GM13977 (cell line): ENCODE measurements around the gene PDE6C.

Experiments
- DNase-seq: peaks from one replicate; pipeline ENCODE4 v3.0.0; 2012; ENCODE audit warnings: low spot score
- CTCF ChIP-seq: IDR thresholded peaks from 2 replicates; pipeline ENCODE4 v1.5.1; 2012; ENCODE audit warnings: mild to moderate bottlenecking, control low read depth; ENCODE audit not compliant: insufficient read depth; ENCODE audit errors: extremely low read depth, missing control alignments
- in situ Hi-C: fragments of 300-500 bp; cut with MboI; formaldehyde crosslinking; loops from one replicate; pipeline ENCODE4 v1.12.0; 2022; ENCODE audit warnings: low sequenced_read_pairs, low pct_unique_long_range_greater_than_20kb, mixed read lengths, inconsistent platforms; ENCODE audit not compliant: unreplicated experiment

The PDE6C gene

GRCh38 chr10:93579985-93580711, 32.2 kb upstream of the PDE6C start:
- no peak for TF ChIP-seq CTCF
- DNase-seq, result no peak
- in situ Hi-C loops, result no loop called here

- no peak for TF ChIP-seq CTCF
- in situ Hi-C loops, result no loop called here
- DNase-seq, result no peak
Observed at GRCh38 chr10:93580828-93581227, 31.5 kb upstream of the PDE6C start.

GRCh38 chr10:93584445-93584844, 27.9 kb upstream of the PDE6C start:
- in situ Hi-C loops, result no loop called here
- no peak for TF ChIP-seq CTCF
- no peak for DNase-seq

- no peak for DNase-seq
- in situ Hi-C loops, result no loop called here
- no peak for TF ChIP-seq CTCF
Observed at GRCh38 chr10:93589648-93590562, 22.4 kb upstream of the PDE6C start.

GRCh38 chr10:93590638-93591037, 21.7 kb upstream of the PDE6C start:
- in situ Hi-C loops, result no loop called here
- DNase-seq, result no peak
- no peak for TF ChIP-seq CTCF

- DNase-seq, result no peak
- in situ Hi-C loops, result no loop called here
Observed at GRCh38 chr10:93591065-93591808, 21.1 kb upstream of the PDE6C start.

More at GRCh38 chr10:93591065-93591808, 21.1 kb upstream of the PDE6C start:
- no peak for TF ChIP-seq CTCF
